Erythroblast (primary cell): Measurements from ENCODE around the gene ABCF1.

ENCODE experiments used
- GATA1 ChIP-seq: IDR thresholded peaks from 2 replicates; pipeline ENCODE4 v1.6.1; 2011; ENCODE audit warnings: low read depth, mild to moderate bottlenecking, control low read depth, low read length, moderate library complexity
- POLR2A ChIP-seq: IDR thresholded peaks from 2 replicates; pipeline ENCODE4 v1.6.1; 2011; ENCODE audit warnings: mild to moderate bottlenecking, low read length

GRCh38 chr6:30603961-30604360 is 32.7 kb downstream of the ABCF1 start:
- TF ChIP-seq POLR2A (no peak), GATA1 (no peak)
